NCI-H2107 (cell line): ENCODE data around the gene MIA.
"Not testable (repeated sequence)": the region's sequence is repeated elsewhere in the genome, so short reads cannot be mapped to it uniquely, and the experiment has no call there.

Source experiments
- DNase-seq: peaks from one replicate; lab custom pipeline; 2025; lab: John Stamatoyannopoulos, UW

Gene MIA

DNA sequence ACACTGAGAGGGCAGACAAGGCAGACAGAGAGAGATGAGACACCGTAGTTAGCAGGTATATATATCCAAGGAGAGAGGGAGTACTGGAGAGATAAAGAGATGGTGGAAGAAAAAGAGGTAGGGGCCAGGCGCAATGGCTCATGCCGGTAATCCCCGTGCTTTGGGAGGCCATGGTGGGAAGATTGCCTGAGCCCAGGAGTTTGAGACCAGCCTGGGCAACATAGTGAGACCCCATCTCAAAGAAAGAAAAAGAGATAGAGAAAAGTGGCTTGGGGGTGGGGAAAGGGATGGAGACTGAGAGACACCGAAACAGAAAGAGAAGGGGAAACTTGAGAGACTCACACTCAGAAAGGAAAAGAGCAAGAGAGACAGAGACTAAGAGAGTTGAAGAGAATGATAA is 5.3 kb downstream of the MIA start:
- no peak for DNase-seq

- no peak for DNase-seq
Measured at GRCh38 chr19:40781140-40781539, 5.8 kb downstream of the MIA start.

DNA sequence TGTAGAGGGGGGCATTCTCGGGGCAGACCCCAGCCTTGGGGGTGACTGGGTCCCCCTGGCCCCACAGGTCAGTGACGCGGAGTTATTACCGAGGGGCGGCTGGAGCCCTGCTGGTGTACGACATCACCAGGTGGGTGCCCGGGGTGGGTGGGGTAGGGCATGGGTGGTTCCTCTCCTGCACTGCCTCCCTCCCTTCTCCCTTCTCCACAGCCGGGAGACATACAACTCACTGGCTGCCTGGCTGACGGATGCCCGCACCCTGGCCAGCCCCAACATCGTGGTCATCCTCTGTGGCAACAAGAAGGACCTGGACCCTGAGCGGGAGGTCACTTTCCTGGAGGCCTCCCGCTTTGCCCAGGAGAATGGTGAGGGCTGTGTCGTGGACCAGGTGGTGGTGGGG is 8.4 kb downstream of the MIA start:
- no peak for DNase-seq

GRCh38 chr19:40784146-40784545 is 8.8 kb downstream of the MIA start:
- not testable (repeated sequence) for DNase-seq

DNA sequence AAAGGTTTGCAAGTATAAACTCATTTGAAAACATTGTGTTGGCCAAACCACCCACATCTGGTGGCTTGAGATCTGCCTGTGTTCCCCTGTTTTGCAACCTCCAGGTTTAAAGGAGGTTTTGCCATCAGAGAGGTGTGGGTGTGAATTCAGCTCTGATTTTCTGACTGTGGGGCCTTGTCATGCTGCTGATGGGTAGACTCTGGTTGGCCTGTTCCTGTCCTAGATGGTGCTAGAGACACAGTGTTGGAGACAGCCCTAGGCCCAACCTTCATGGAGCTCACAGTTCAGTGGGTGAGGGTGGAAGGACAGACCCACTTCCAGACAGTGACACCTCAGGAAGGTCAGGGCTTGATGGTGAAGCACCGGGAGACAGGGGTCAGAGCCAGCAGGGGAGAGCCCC is 10.2 kb downstream of the MIA start:
- DNase-seq: no peak

GRCh38 chr19:40786060-40787037 is 11.0 kb downstream of the MIA start:
- DNase-seq: no peak

DNA sequence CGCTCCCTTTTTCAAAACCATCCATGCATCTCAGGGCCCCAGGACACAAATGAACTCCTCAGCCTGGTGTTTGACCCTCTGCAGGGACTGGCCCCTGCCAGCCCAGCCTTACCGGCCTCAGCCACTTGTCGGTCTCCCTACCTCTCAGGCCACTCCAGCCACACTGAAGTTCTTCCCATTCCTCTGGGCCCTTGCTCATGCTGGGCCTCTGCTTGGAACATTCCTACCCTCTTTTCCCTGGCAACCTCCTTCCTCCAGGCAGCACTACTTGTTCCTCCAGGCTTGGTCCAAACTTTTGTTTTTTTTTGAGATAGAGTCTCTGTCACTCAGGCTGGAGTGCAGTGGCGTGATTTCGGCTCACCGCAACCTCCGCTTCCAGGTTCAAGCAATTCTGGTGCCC is 16.0 kb downstream of the MIA start:
- no peak for DNase-seq

GRCh38 chr19:40791996-40792395 is 16.7 kb downstream of the MIA start:
- no peak for DNase-seq

DNA sequence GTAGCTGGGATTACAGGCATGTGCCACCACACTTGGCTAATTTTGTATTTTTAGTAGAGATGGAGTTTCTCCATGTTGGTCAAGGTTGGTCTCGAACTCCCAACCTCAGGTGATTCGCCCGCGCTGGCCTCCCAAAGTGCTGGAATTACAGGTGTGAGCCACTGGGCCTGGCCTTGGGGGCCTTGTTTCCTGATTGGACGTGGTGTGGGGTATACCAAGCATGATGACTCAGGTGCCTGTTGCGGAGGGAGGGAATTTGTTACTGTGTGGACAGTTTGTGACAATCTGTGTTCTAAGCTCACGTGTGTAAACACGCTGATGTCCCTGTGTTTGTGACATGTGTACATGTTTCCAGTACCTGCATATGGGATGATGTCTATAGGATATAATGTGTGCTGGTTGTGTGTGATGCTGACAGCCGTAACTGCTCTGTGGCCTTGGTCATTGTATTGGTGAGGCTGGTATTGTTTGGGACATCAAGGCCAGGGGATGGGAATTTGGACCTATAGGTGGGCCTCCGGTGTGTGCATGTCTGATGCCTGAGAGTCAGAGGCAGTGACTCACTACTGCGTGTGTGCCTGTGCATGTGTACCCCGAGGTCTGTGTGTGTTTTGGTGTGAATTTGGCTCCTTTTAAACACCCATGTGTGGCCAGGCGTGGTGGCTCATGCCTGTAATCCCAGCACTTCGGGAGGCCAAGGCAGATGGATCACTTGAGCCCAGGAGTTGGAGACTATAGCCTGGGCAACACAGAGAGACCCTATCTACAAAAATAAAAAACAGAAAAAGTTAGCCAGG is 22.0 kb downstream of the MIA start:
- no peak for DNase-seq

DNA sequence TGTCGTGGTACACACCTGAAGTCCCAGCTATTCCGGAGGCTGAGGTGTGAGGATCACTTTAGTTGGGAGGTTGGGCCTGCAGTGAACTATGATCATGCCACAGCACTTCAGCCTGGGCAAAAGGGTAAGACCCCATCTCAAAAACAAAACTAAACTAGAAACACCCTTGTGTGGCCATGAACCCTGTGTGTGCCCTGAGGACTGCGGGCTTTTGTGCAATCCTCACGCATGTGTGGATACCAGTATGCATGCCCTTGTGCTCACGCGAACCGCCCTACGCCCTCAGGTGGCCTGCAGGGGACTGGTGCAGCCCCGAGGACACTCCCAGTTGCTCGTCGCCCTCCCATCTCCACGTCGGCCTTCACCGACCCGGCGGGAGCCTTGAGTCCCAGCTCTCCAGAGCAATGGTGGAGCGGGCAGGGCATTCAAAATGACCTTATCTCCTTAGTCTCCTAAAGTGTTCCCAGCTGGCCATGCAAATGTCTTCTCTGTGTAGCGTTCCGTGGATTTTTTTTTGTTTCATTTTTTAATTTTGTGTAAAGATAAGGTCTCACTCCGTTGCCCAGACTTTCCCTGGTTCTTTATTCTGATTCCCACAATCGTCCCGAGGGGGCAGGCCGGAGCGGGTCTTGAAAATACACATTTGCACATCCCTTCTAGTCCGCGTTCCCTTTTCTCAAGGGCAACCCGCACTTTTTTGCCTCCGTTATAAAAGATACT is 22.8 kb downstream of the MIA start:
- DNase-seq: no peak

DNA sequence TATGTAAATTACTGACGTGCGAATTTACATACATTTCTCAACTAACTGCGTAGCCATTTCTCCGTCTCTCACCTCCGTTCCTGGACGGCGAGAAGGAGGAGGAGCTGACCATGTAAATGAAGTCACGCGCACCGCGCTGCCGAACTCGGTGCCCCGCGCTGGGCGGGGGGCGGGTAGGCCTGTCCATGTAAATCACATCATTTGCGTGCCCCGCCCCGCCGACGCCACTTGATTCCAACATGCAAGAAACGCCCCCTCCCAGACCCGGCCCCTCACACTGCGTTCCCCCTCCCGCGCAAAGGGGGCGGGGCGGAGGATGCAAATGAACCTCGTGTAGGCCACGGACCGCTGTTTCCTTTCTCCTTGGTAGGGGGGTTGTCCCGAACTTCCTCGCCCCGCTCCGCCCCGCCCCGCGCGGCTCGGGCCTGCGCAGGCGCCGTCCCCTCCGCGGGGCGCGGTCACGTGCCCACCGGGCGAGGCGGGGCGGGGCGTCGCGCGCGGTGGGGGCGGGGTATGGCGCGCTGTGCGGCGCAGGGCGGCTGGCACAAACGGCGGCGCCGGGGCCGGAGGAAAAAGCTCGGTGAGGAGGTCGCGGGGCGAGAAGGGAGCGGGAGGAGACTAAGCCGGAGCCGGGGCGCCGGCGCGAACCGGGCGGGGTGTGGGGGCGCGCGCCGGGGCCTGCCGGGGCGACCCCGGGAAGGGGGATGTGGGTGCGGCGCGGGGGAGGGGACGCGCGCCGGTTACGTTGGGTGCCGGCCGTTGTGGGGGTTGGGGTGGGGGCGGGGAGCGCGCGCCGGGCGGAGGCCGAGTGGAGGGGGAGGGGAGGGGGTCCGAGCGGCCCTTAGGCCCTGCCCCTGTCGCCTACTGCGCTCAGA is 23.6 kb downstream of the MIA start, which contains the start of gene EGLN2:
Gene EGLN2 (plus strand): TSS at position 509 of the 875 bp plus-strand sequence. CDS start 1,382 bp downstream, outside the sequence.
- DNase-seq: peak; percentile 97

DNA sequence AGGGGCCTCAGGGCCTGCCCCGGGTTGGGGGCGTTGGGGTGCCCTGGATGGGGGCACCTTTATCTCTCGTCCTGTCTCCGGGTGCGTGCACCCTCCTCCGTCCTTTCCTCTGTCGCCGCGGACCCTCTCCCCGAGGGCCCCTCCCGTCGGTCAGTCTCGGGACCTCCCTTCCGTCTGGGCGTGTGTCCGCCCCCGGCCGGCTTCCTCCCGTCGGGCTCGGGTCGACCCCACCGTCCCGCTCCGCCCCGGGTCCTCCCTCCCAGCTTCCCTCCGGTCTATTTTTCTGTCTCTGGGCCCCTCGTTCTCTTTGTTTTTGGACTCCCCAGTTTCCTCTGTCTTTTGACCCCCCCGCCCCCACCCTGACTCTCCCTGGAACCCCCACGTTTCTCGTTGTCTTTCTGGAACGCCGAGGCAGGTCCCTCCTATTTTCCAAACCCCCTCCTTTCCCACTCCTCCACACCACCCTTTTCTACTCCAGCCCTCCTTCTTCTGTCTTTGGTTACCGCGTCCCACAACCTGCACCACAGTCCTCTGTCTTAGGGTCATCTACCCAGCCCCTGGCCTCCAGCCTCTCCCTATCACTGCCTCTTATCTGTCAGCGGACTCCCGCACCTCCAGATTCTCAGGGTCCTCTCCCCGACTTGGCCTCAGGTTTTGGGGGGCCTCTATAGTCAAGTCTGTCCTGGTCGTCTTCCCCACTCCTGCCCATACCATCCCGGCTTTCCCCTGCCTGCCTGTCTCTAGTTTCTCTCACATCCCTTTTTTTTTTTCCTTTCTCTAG is 24.4 kb downstream of the MIA start:
- DNase-seq: no peak

GRCh38 chr19:40800339-40800996 is 25.1 kb downstream of the MIA start:
- DNase-seq: no peak

GRCh38 chr19:40800997-40801377 is 25.7 kb downstream of the MIA start:
- no peak for DNase-seq

DNA sequence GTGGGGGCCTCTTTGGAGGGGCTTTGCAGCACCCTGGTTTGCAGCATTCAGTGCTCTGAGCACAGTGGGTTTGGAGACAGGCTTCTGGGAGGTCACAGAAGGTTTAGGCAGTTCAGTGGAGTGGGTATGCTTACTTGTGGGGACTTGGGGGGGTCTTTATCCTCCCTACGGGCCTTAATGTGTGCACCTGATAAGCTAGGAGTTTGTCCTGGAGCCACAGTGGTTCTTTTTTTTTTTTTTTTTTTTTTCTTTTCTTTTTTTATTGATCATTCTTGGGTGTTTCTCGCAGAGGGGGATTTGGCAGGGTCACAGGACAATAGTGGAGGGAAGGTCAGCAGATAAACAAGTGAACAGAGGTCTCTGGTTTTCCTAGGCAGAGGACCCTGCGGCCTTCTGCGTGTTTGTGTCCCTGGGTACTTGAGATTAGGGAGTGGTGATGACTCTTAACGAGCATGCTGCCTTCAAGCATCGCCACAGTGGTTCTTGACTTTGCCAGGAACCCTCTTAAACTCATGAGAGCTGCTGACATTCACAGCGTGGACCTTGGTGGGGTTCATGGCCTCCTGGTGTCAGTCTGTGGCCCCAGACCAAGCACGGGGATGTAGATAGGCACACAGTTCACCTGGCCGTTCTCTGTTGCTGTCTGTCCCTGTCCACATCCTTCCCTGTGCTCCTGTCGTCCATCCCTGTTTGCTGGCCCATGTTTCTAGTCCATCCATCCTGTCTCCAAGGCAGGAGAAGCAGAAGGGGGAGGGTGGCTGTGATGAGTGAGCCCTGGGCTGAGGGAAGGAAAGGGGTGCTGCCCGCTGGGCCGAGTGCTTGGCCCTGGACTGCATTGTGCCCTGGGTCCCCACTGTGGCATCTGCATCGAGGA is 26.3 kb downstream of the MIA start:
- DNase-seq: no peak

GRCh38 chr19:40802300-40803169 is 27.2 kb downstream of the MIA start:
- no peak for DNase-seq

DNA sequence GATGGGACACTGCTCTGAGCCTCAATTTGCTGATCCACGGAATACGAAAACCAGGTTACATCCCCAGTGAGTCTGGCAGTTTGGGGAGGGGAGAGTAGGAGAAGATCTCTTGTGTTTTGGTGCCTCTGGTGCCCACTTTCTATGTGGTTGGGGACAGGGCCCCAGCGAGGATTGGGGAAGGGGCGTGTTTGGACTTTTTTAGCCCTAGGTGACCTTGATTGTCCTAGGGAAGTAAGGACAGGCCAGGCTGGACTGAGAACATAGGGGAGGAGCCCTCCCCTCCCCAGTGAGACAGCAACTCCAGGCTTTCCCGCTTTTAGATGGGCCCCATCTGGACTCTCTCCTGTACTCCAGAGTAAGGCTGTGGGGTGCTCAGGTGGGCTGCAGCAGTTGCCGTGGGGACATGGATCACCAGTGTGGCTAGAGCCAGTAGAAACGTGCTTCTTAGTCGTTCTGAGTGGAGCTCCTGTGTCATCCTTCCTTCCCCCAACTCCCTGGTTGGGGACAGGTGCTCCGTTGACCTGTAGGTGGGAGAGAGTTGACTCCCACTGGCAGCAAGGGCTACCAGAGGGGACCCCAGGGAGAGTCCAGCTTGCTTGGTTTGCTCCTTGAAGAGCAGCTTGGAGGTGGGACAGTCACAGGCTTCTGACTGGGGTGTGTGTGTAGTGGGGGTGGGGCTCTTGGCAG is 28.0 kb downstream of the MIA start:
- no peak for DNase-seq
